Calu3 (cell line): ENCODE results near the gene GAMT. TPM values are rescaled to one million over a fixed set of nuclear protein-coding genes. Genes with fewer than 3 reads are reported as not detected.

Source experiments
- BruUV-seq: library from RNA; stranded (reverse); fragments of 400-500 nt; replicated peaks from 2 replicates; lab custom pipeline; 2021; lab: Mats Ljungman, UMichigan
- CTCF ChIA-PET: fragments of 300-600 bp; sonication (Branson Sonifier 250); formaldehyde crosslinking; loops from one replicate; lab custom pipeline; 2022; ENCODE audit warnings: antibody characterized with exemption; lab: Charles Lee
- DNase-seq: peaks from one replicate; pipeline ENCODE4 v3.0.0; 2022
- H3K27ac Mint-ChIP-seq: one replicate; pipeline ENCODE4 v1.8.0; 2022; ENCODE audit warnings: mixed read lengths; ENCODE audit not compliant: unreplicated experiment
- H3K27me3 Mint-ChIP-seq: one replicate; pipeline ENCODE4 v1.8.0; 2022; ENCODE audit warnings: mixed read lengths; ENCODE audit not compliant: unreplicated experiment
- H3K36me3 Mint-ChIP-seq: one replicate; pipeline ENCODE4 v1.8.0; 2022; ENCODE audit warnings: mild to moderate bottlenecking, moderate library complexity, mixed read lengths; ENCODE audit not compliant: insufficient read depth, unreplicated experiment
- H3K4me1 Mint-ChIP-seq: one replicate; pipeline ENCODE4 v1.8.0; 2022; ENCODE audit warnings: mild to moderate bottlenecking, low read depth, mixed read lengths; ENCODE audit not compliant: unreplicated experiment
- H3K4me3 Mint-ChIP-seq: one replicate; pipeline ENCODE4 v1.8.0; 2022; ENCODE audit warnings: mild to moderate bottlenecking, low read depth, moderate library complexity, mixed read lengths; ENCODE audit not compliant: unreplicated experiment
- H3K9me3 Mint-ChIP-seq: one replicate; pipeline ENCODE4 v1.8.0; 2022; ENCODE audit warnings: low read depth, mixed read lengths; ENCODE audit not compliant: unreplicated experiment
- intact Hi-C: fragments of 100-400 bp; cut with micrococcal nuclease; formaldehyde crosslinking; loops from one replicate; pipeline ENCODE4 v1.10.0; 2022; ENCODE audit not compliant: unreplicated experiment
- total RNA-seq: library from RNA; stranded (reverse); gene quantifications from 2 replicates; pipeline ENCODE4 v1.2.3, GENCODE V29; 2022
- TF ChIP-seq, protein P1 (sequence below): fragments of 200-600 bp; IDR thresholded peaks from one replicate; pipeline ENCODE4 v1.8.0; 2022; ENCODE audit warnings: antibody characterized with exemption; ENCODE audit not compliant: unreplicated experiment

The GAMT gene
- total RNA-seq, 1 experiment from 2014 or later, result 14.3 TPM

DNA sequence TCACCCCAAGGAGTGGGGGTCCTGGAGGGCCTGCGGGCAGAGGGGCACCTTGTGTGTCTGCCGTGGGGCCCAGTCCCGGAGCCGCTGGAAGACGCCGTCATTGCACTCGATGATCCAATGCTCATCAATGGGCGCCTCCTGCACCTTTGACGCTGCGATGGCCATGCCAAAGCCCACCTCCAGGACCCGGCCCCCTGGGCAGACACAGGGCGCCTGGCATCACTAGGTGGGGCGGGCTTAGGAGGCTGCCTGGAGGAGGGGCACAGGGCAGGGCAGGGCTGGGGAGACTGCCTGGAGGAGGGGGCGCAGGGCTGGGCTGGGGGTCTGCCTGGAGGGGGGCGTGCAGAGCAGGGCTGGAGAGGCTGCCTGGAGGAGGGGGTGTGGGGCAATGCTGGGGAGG, 1.6 kb downstream of the GAMT start:
- H3K27me3 Mint-ChIP-seq, result no peaks in the 10 kb centered on the region
- no peak overlapping the region for H3K27ac Mint-ChIP-seq
- H3K4me1 Mint-ChIP-seq, result peaks cover 10% of the 10 kb centered on the region
- peaks cover 20% of the 10 kb centered on the region for H3K36me3 Mint-ChIP-seq
- intact Hi-C loops, result no loop called here
- CTCF ChIA-PET, result no interaction called here
- BruUV-seq, result no TSS peak
- no peak for DNase-seq
- TF ChIP-seq, protein P1, sequence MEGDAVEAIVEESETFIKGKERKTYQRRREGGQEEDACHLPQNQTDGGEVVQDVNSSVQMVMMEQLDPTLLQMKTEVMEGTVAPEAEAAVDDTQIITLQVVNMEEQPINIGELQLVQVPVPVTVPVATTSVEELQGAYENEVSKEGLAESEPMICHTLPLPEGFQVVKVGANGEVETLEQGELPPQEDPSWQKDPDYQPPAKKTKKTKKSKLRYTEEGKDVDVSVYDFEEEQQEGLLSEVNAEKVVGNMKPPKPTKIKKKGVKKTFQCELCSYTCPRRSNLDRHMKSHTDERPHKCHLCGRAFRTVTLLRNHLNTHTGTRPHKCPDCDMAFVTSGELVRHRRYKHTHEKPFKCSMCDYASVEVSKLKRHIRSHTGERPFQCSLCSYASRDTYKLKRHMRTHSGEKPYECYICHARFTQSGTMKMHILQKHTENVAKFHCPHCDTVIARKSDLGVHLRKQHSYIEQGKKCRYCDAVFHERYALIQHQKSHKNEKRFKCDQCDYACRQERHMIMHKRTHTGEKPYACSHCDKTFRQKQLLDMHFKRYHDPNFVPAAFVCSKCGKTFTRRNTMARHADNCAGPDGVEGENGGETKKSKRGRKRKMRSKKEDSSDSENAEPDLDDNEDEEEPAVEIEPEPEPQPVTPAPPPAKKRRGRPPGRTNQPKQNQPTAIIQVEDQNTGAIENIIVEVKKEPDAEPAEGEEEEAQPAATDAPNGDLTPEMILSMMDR, result no peak
- no peaks in the 10 kb centered on the region for H3K9me3 Mint-ChIP-seq
- H3K4me3 Mint-ChIP-seq, result no peak overlapping the region

DNA sequence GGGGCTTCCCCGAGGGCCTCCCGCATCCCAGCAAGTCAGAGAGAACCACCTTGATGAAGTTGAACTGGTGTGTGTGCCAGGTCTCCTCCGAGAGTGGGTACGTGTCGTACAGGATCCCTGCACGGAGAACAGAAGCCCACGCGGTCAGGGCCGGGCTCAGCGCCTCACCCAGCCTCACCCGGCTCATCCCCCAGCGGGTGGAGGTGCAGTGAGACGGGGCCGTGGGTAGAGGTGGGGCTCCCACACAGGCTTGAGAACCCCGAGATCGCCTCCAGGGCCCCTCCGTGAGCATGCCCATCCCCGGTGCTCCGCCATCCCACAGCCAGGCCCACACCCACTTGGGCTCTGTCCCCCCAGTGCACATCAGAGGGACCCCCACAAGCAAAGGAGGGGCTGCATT, 2.3 kb downstream of the GAMT start:
- Mint-ChIP-seq H3K27ac (no peak overlapping the region), H3K36me3 (peaks cover 23% of the 10 kb centered on the region), H3K4me1 (peaks cover 10% of the 10 kb centered on the region), H3K4me3 (no peak overlapping the region), H3K27me3 (no peaks in the 10 kb centered on the region), H3K9me3 (no peaks in the 10 kb centered on the region)
- TF ChIP-seq, protein P1, result no peak
- CTCF ChIA-PET, result no interaction called here
- BruUV-seq, result no TSS peak
- intact Hi-C loops, result no loop called here
- no peak for DNase-seq

DNA sequence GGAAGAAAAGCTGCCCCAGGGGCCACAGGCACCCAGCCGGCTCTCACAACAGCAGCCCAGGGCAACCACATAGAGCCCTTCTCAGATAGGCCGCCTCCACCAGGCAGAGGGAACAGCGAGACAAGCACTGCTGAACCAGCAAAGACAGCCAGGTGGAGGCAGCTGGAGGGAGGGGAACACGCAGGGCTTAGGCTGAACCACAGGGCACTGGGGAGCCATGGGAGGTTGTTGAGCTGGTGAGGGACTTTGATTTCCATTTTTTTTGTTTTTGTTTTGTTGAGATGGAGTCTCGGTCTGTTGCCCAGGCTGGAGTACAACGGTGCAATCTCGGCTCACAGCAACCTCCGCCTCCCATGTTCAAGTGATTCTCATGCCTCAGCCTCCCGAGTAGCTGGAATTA, 3.5 kb downstream of the GAMT start:
- H3K4me1 Mint-ChIP-seq, result peaks cover 5% of the 10 kb centered on the region
- intact Hi-C loops, result no loop called here
- H3K4me3 Mint-ChIP-seq, result no peak overlapping the region
- CTCF ChIA-PET, result no interaction called here
- BruUV-seq, result no TSS peak
- peaks cover 23% of the 10 kb centered on the region for H3K36me3 Mint-ChIP-seq
- no peak overlapping the region for H3K27ac Mint-ChIP-seq
- H3K9me3 Mint-ChIP-seq, result no peaks in the 10 kb centered on the region
- TF ChIP-seq, protein P1, result no peak
- no peaks in the 10 kb centered on the region for H3K27me3 Mint-ChIP-seq
- DNase-seq, result no peak

DNA sequence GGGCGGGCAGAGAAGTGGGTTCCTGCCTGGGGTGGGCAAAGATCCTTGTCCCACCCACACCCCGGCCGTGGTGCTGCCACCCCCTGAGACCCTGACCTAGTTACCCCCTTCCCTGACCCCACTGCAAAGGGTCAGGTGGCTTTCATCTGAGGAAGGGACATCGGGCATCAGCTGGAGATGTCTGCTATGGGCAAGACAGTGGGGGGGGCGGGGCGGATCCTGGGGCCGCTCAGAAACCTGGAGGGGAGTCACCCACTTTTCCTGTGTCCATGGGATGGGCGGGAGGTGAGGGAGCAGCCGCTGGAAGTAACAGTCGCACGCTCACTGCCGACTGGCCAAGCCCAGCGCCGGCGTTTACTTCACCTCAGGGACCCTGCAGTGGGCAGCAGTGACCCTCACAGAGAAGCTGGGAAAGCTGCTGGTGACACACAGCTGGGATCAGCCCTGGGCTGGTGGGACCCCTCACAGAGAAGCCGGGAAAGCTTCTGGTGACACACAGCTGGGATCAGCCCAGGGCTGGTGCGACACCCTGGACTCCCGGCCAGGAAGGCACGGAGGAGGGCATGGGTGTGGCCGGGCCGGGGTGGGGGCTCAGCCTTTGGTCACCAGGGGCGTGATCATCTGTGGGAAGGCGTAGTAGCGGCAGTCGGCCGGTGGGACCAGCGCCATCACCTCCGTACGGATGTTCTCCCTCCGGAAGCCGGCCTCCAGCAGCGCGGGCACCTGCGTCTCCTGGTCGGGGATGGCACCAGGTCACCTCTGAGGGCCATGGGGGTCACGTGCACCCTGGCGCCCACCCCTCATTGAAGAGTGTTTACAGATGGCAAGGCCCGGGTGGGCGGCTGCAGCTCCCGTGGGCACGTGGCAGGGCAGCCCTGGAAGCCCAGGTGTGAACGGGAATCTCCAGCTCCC, 4.3 kb downstream of the GAMT start:
- intact Hi-C loops, result no loop called here
- DNase-seq, result no peak
- no TSS peak for BruUV-seq
- H3K4me3 Mint-ChIP-seq, result no peak overlapping the region
- CTCF ChIA-PET, result no interaction called here
- H3K27me3 Mint-ChIP-seq, result no peaks in the 10 kb centered on the region
- H3K36me3 Mint-ChIP-seq, result peaks cover 23% of the 10 kb centered on the region
- TF ChIP-seq, protein P1, result no peak
- no peaks in the 10 kb centered on the region for H3K9me3 Mint-ChIP-seq
- H3K4me1 Mint-ChIP-seq, result no peaks in the 10 kb centered on the region
- no peak overlapping the region for H3K27ac Mint-ChIP-seq
